Transverse colon (tissue), 4 donors: ENCODE results near the gene MECR. TPM values are rescaled to one million over a fixed set of nuclear protein-coding genes. Genes with fewer than 3 reads are reported as not detected.

Source experiments
- DNase-seq: peaks from one replicate; pipeline ENCODE4 v3.0.0-alpha.2; 2019
- H3K27ac ChIP-seq, 4 donors: fragments of 200-600 bp; sonication (generic); 2 replicates each; pipeline ENCODE4 v1.5.1; 2016 to 2018; ENCODE audit warnings: inconsistent platforms in 4 of 4
- H3K27me3 ChIP-seq: fragments of 200-600 bp; sonication (generic); 2 replicates; pipeline ENCODE4 v1.5.1; 2017; ENCODE audit warnings: inconsistent platforms
- H3K36me3 ChIP-seq, 4 donors: fragments of 200-600 bp; sonication (generic); 2 replicates each; pipeline ENCODE4 v1.5.1; 2017 to 2019; ENCODE audit warnings: inconsistent platforms in 4 of 4
- H3K4me1 ChIP-seq, 4 donors: fragments of 200-600 bp; sonication (generic); 2 replicates each; pipeline ENCODE4 v1.5.1; 2017 to 2020; ENCODE audit warnings: inconsistent platforms in 4 of 4
- H3K4me3 ChIP-seq, 4 donors: fragments of 200-600 bp; sonication (generic); 1 replicate in 1 of 4; 2 replicates in 3 of 4; pipeline versions ENCODE4 v1.5.1 to v1.6.1; 2017 to 2019; ENCODE audit warnings: inconsistent platforms in 4 of 4
- H3K9me3 ChIP-seq, 2 donors: fragments of 200-600 bp; sonication (generic); 2 replicates each; pipeline ENCODE4 v1.5.1; 2017 to 2019; ENCODE audit warnings: inconsistent platforms in 2 of 2
- EP300 ChIP-seq: sonication (generic); formaldehyde crosslinking; IDR thresholded peaks from one replicate; pipeline ENCODE4 v1.6.1; 2017; ENCODE audit warnings: antibody characterized with exemption, low read depth
- POLR2A ChIP-seq: fragments of 450-650 bp; IDR thresholded peaks from one replicate; pipeline ENCODE4 v1.6.1; 2016; ENCODE audit warnings: antibody characterized with exemption, mild to moderate bottlenecking, moderate library complexity
- POLR2AphosphoS5 ChIP-seq, 3 donors: sonication (generic); formaldehyde crosslinking; IDR thresholded peaks; one replicate each; pipeline ENCODE4 v1.6.1; 2016; ENCODE audit warnings: antibody characterized with exemption in 3 of 3
- WGBS, 2 donors: methylation state at CpG; one replicate each; pipeline ENCODE4 v1.1.5; 2018; ENCODE audit warnings: low coverage in 1 of 2; 5-methylcytosine and 5-hydroxymethylcytosine counted together
- in situ Hi-C, 4 donors: fragments of 200-750 bp; cut with MboI; loops; one replicate each; pipeline versions ENCODE4 v1.15.0 to v1.15.1; 2017; ENCODE audit warnings: low sequenced_read_pairs in 3 of 4, low pct_ligation_motif_present in 1 of 4, low pct_unique_long_range_greater_than_20kb in 1 of 4
- intact Hi-C: fragments of 100-400 bp; cut with DNase I; formaldehyde crosslinking; loops from one replicate; pipeline ENCODE4 v1.15.1; 2023; ENCODE audit warnings: low total_unique reads
- total RNA-seq, 4 donors: library from RNA; depleted of rRNA; stranded (reverse); fragments of >200 nt; gene quantifications; one replicate each; pipeline ENCODE4 v1.1.0, GENCODE V29; 2016
- TF ChIP-seq, protein P1 (sequence below), 5 experiments: fragments of 200-600 bp in 3 of 5; fragments of 450-650 bp in 2 of 5; sonication (generic) in 3 of 5; IDR thresholded peaks; 1 replicate in 2 of 5; 2 replicates in 3 of 5; pipeline ENCODE4 v1.5.1; 2016 to 2017; ENCODE audit warnings: antibody characterized with exemption in 5 of 5, inconsistent platforms in 3 of 5, mild to moderate bottlenecking in 2 of 5, moderate library complexity in 1 of 5

MECR gene
- total RNA-seq, 4 donors from 2014 or later = 5.2 to 16.0 (median 12.2) TPM; not detected in 1

- 79 to 80% methylated on average over 5 of the region's 5 CpGs for WGBS, 2 donors
- no peaks in the 10 kb centered on the region for H3K9me3 ChIP-seq
- H3K4me1 ChIP-seq = peaks cover 15 to 81% (median 30%) of the 10 kb centered on the region in 4 donors
- H3K27ac ChIP-seq = no peak overlapping the region
- no peak overlapping the region for H3K4me3 ChIP-seq
- no peak for DNase-seq
- intact Hi-C loops = no loop called here
- TF ChIP-seq POLR2AphosphoS5 (IDR thresholded peaks at IDR 0.05) (no peak), POLR2A (no peak), EP300 (no peak)
- TF ChIP-seq, protein P1, sequence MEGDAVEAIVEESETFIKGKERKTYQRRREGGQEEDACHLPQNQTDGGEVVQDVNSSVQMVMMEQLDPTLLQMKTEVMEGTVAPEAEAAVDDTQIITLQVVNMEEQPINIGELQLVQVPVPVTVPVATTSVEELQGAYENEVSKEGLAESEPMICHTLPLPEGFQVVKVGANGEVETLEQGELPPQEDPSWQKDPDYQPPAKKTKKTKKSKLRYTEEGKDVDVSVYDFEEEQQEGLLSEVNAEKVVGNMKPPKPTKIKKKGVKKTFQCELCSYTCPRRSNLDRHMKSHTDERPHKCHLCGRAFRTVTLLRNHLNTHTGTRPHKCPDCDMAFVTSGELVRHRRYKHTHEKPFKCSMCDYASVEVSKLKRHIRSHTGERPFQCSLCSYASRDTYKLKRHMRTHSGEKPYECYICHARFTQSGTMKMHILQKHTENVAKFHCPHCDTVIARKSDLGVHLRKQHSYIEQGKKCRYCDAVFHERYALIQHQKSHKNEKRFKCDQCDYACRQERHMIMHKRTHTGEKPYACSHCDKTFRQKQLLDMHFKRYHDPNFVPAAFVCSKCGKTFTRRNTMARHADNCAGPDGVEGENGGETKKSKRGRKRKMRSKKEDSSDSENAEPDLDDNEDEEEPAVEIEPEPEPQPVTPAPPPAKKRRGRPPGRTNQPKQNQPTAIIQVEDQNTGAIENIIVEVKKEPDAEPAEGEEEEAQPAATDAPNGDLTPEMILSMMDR (IDR thresholded peaks at IDR 0.05) = no peak
- no peaks in the 10 kb centered on the region for H3K27me3 ChIP-seq
- in situ Hi-C loops = no loop called here
- H3K36me3 ChIP-seq = peaks cover 0 to 7% (median 0%) of the 10 kb centered on the region in 4 donors
Observed at GRCh38 chr1:29171521-29171920, 59.2 kb downstream of the MECR start.

DNA sequence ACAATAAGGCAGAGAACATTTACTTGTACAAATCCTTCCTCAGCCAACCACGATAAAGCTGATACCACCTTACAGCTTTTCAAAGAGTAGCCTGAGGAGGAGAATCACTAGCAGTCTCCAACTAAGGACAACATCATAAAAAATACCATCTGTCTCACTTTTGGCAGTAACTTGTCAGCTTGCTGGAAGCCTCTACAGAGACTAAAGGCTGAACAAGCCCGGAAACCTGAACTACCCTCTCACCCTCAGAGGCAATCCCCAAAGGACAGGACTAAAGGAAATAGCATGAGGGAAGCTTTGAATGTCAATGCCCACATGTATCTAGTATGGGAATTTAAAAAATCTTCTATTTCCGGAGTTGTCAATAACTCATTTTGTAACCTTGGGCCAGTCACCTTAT, 59.6 kb downstream of the MECR start:
- H3K27me3 ChIP-seq = no peaks in the 10 kb centered on the region
- TF ChIP-seq, protein P1 (IDR thresholded peaks at IDR 0.05) = no peak
- no peak for TF ChIP-seq POLR2A
- no peak for TF ChIP-seq POLR2AphosphoS5 (IDR thresholded peaks at IDR 0.05)
- no peak for TF ChIP-seq EP300
- DNase-seq = no peak
- H3K27ac ChIP-seq = no peak overlapping the region
- H3K9me3 ChIP-seq = no peaks in the 10 kb centered on the region
- no peak overlapping the region for H3K4me3 ChIP-seq
- peaks cover 0 to 7% (median 0%) of the 10 kb centered on the region in 4 donors for H3K36me3 ChIP-seq
- intact Hi-C loops = no loop called here
- in situ Hi-C loops = no loop called here
- WGBS, 2 donors = 25 to 32% methylated on average over 2 to 3 of the region's 3 CpGs
- peaks cover 18 to 82% (median 32%) of the 10 kb centered on the region in 4 donors for H3K4me1 ChIP-seq

DNA sequence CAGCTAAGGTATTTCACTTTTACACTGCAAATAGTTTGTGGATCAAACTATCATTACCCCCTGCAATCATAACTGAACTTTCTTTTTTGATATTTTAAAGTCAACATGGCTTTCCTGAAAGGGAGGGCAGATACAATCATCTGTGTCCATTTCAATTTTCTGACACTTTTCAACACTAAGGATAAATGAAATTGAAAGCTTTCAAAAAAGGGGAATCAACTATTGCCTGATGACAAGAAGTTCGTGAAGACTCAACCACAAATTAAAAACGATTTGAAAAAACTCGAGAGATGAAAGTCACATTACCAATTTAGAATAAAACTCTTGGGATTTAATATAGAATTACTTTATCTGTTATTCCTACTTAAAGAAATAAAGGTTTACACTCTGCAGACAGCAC, 60.8 kb downstream of the MECR start:
- Histone ChIP-seq H3K4me3 (no peak overlapping the region), H3K27me3 (no peaks in the 10 kb centered on the region), H3K9me3 (no peaks in the 10 kb centered on the region), H3K4me1 (peaks cover 18 to 82% (median 36%) of the 10 kb centered on the region in 4 donors), H3K36me3 (peaks cover 0 to 7% (median under 1%) of the 10 kb centered on the region in 4 donors), H3K27ac (no peak overlapping the region)
- intact Hi-C loops (no loop called here), in situ Hi-C loops (no loop called here)
- TF ChIP-seq, protein P1 (IDR thresholded peaks at IDR 0.05) = no peak
- no peak for TF ChIP-seq POLR2AphosphoS5 (IDR thresholded peaks at IDR 0.05)
- WGBS, 2 donors = 57 to 82% methylated on average over 3 of the region's 3 CpGs
- DNase-seq = no peak

- peaks cover 19 to 89% (median 41%) of the 10 kb centered on the region in 4 donors for H3K4me1 ChIP-seq
- in situ Hi-C loops = no loop called here
- no peak overlapping the region for H3K27ac ChIP-seq
- peaks cover 0 to 7% (median 4%) of the 10 kb centered on the region in 4 donors for H3K36me3 ChIP-seq
- H3K4me3 ChIP-seq = no peak overlapping the region
- H3K27me3 ChIP-seq = no peaks in the 10 kb centered on the region
- 97 to 100% methylated on average over 1 to 9 of the region's 9 CpGs for WGBS, 2 donors
- DNase-seq = no peak
- intact Hi-C loops = no loop called here
- no peaks in the 10 kb centered on the region for H3K9me3 ChIP-seq
- no peak for TF ChIP-seq POLR2AphosphoS5 (IDR thresholded peaks at IDR 0.05)
- TF ChIP-seq EP300 = no peak
- TF ChIP-seq POLR2A = no peak
- TF ChIP-seq, protein P1 (IDR thresholded peaks at IDR 0.05) = no peak
Observed at GRCh38 chr1:29167904-29168303, 62.8 kb downstream of the MECR start.
